Spinal cord (tissue), 10 donors: Measurements from ENCODE around the gene PCDH1. TPM values are rescaled to one million over a fixed set of nuclear protein-coding genes. Genes with fewer than 3 reads are reported as not detected.
A peak's percentile ranks its signal among the peaks of the same experiment; 100 is the strongest.

ENCODE experiments used
- DNase-seq, 6 donors: peaks; one replicate each; pipeline versions ENCODE4 v3.0.0 to v3.0.0-alpha.2; 2013 to 2015; ENCODE audit warnings: low spot score in 6 of 6, low read depth in 4 of 6
- H3K27ac ChIP-seq: one replicate; pipeline ENCODE4 v1.5.1; 2013; ENCODE audit warnings: low read depth, low read length, control low read depth
- H3K27me3 ChIP-seq: one replicate; pipeline ENCODE4 v1.6.1; 2013; ENCODE audit warnings: low read length; ENCODE audit not compliant: control insufficient read depth, insufficient read depth
- H3K36me3 ChIP-seq: one replicate; pipeline ENCODE4 v1.6.1; 2013; ENCODE audit warnings: low read length; ENCODE audit not compliant: control insufficient read depth, insufficient read depth
- H3K4me1 ChIP-seq: one replicate; pipeline ENCODE4 v1.6.1; 2013; ENCODE audit warnings: low read length; ENCODE audit not compliant: control insufficient read depth, insufficient read depth
- H3K4me3 ChIP-seq: one replicate; pipeline ENCODE4 v1.5.1; 2013; ENCODE audit warnings: low read depth, low read length, control low read depth
- H3K9me3 ChIP-seq: one replicate; pipeline ENCODE4 v1.6.1; 2013; ENCODE audit warnings: low read length; ENCODE audit not compliant: control insufficient read depth, insufficient read depth
- WGBS: methylation state at CpG from one replicate; pipeline ENCODE4 v1.1.5; 2013; ENCODE audit warnings: missing lambda C conversion rate; ENCODE audit not compliant: insufficient coverage; 5-methylcytosine and 5-hydroxymethylcytosine counted together
- polyA plus RNA-seq, 2 donors: library from polyadenylated mRNA; unstranded; fragments of 120-200 nt; gene quantifications; one replicate each; pipeline ENCODE4 v1.2.1, GENCODE V29; 2013; ENCODE audit not compliant: insufficient read length in 2 of 2
- total RNA-seq, 2 donors: library from RNA; depleted of rRNA in 1 of 2; stranded (reverse); fragments of 120-200 nt in 1 of 2; fragments of >200 nt in 1 of 2; gene quantifications; one replicate each; pipeline versions ENCODE4 v1.2.3 to v1.2.4, GENCODE V29; 2013 to 2014
- donor health status: healthy.

PCDH1 gene
- total and polyA plus RNA-seq, 4 donors = 25.5 to 52.0 (median 45.6) TPM

DNA sequence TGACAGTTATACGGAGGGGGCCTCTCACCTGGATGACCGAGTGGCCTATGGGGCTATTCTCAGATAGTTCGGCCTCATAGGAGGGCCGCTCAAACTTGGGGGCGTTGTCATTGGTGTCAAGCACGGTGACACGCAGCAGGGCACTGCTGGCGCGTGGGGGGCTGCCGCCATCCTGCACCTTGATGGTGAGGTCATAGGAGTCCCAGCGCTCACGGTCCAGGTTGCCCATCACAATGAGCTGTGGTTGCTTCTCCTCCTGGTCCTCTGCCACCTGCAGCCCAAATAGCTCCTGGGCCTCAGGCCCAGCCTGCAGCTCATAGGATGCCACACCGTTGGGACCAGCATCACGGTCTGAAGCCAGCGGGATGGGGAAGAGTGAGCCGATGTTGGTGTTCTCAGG lies 9.7 kb downstream of the PCDH1 start:
- no peak overlapping the region for H3K27ac ChIP-seq
- 93% methylated on average over 16 of the region's 16 CpGs for WGBS
- no peaks in the 10 kb centered on the region for H3K9me3 ChIP-seq
- H3K36me3 ChIP-seq = peaks cover 57% of the 10 kb centered on the region
- no peak overlapping the region for H3K4me3 ChIP-seq
- no peak for DNase-seq
- peaks cover 18% of the 10 kb centered on the region for H3K4me1 ChIP-seq
- H3K27me3 ChIP-seq = no peaks in the 10 kb centered on the region

DNA sequence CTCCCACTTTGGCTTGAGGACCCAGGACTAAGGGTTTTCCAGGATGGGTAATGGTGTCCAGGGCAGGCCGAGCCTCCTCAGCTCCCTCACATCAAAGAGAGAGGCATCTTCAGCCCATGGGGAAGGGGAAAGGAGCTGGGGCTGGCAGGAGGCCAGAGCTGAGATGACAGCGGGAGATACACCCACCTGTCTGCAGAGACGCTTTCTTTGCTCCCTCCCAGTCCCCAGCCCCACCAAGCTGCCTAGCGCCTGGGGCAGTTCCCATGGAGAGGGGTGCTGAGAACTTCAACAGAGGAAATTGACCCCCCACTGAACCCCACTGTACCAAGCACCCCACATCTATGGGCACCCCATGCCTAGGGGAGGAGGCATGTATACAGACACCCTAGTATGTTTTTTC lies 10.6 kb downstream of the PCDH1 start:
- DNase-seq = no peak
- H3K9me3 ChIP-seq = no peaks in the 10 kb centered on the region
- no CpG with 5 or more reads among the region's 4 CpGs for WGBS
- no peaks in the 10 kb centered on the region for H3K27me3 ChIP-seq
- H3K4me1 ChIP-seq = peaks cover 18% of the 10 kb centered on the region
- no peak overlapping the region for H3K27ac ChIP-seq
- no peak overlapping the region for H3K4me3 ChIP-seq
- H3K36me3 ChIP-seq = peaks cover 66% of the 10 kb centered on the region

DNA sequence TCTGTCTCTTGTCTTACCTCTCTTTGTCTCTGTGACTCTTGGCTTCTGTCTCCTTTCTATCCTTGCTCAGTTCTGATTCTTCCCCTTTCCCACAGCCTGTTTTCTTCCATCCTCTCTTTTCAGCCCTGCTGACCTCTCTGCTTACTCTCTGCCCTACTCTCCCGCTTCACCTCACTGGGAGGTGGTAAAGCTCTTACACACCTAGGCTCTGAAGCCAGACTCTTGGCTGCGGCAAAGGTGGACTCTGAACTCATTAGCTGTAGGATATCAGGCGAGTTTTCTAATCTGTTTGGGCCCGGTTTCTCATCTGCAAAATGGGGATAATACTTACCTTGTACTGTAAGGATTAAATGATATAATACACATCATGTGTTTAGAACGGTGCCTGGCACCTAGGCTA lies 11.1 kb downstream of the PCDH1 start:
- DNase-seq = no peak
- Histone ChIP-seq H3K9me3 (no peaks in the 10 kb centered on the region), H3K27ac (no peak overlapping the region), H3K27me3 (no peaks in the 10 kb centered on the region), H3K36me3 (peaks cover 71% of the 10 kb centered on the region), H3K4me1 (peaks cover 18% of the 10 kb centered on the region), H3K4me3 (no peak overlapping the region)
- WGBS = 83% methylated on average over 2 of the region's 5 CpGs

DNA sequence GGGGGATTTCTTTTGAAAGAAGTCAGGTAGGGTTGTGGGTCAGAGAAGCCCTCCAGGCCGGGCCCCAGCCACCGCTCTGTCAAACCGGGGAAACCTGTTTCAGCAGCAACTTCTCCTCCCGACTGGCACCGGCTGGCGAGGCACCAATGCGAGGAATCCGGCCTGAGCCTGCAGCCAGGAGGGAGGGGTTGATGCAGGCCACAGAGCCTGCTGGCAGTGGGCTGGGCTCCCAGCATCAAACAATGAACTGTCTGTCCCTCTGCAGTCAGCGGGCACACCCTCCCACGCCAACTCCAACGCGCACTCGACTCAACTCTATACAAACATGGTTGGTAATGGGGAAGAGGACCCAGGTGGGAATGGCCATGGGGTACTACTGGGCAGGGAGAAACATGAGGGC lies 12.1 kb downstream of the PCDH1 start:
- Histone ChIP-seq H3K4me3 (no peak overlapping the region), H3K27ac (peak overlapping the region; percentile 52), H3K27me3 (no peaks in the 10 kb centered on the region), H3K4me1 (peaks cover 18% of the 10 kb centered on the region), H3K9me3 (no peaks in the 10 kb centered on the region), H3K36me3 (peaks cover 82% of the 10 kb centered on the region)
- 14% methylated on average over 8 of the region's 13 CpGs for WGBS
- peak in 3 of 6 donors; percentile 57 to 74 (median 68) for DNase-seq

DNA sequence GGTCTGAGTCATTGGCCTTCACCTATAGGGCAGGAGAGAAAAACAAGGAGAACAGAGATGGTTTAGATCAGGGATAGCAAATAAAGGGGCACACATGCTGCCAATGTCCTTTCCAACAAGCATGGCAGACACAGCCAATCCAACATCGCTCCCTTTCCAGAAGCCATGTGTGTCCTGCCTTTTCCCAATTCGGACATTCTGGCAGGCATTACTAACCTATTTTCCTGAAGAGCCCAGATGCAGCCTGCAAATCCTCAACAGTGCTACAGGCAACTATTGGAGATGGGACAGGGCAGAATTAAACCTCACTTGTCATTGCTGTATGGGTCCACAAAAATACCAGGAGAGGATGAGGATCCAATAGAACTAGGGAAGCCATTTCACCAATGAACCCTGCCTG lies 12.8 kb downstream of the PCDH1 start:
- H3K4me1 ChIP-seq = peaks cover 13% of the 10 kb centered on the region
- H3K27me3 ChIP-seq = no peaks in the 10 kb centered on the region
- WGBS = no CpG with 5 or more reads among the region's 2 CpGs
- DNase-seq = peak in 1 of 6 donors; percentile 16
- no peak overlapping the region for H3K4me3 ChIP-seq
- H3K36me3 ChIP-seq = peaks cover 84% of the 10 kb centered on the region
- H3K27ac ChIP-seq = no peak overlapping the region
- H3K9me3 ChIP-seq = no peaks in the 10 kb centered on the region

DNA sequence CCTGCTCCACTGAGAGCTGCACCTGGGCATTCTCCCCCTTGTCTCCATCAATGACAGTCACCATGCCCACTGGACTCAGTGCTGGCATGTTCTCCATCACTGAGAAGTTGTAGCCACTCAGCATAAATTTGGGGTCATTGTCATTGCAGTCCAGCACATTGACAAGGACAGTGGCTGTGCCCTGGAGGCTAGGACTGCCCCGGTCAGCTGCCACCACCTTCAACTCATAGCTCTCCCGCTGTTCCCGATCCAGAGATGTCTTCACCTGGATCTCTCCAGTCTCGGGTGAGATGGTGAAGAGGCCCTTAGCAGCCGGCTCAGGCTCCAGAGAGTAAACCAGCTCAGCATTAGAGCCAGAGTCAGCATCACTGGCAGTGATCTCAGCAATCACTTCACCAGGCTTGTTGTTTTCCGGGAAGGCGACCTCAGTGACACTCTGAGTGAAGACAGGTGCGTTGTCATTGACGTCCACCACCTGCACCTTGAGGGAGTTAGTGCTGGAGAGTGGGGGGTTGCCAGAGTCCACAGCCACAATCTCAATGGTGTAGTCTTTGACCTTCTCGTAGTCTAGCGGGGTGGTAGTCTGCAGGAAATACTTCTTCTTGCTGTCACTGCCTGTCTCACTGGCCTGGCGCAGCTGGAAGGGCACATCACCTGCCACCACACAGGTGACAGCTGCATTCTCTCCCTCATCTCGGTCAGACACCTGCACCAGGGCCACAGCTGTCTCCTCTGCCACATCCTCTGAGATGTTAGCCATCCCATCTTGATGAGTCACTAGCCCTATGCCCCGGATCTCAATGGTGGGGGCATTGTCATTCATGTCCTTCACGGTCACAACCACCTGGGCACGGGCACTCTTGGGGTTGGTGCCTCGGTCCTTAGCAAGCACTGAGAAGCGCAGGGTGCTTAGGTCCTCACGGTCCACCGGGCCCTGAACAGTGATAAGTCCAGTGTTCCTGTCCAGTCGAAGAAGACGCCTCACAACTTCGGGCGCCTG lies 13.5 kb downstream of the PCDH1 start:
- Histone ChIP-seq H3K9me3 (no peaks in the 10 kb centered on the region), H3K4me1 (peaks cover 8% of the 10 kb centered on the region), H3K27ac (no peak overlapping the region), H3K27me3 (no peaks in the 10 kb centered on the region), H3K4me3 (no peak overlapping the region), H3K36me3 (peaks cover 91% of the 10 kb centered on the region)
- 96% methylated on average over 22 of the region's 24 CpGs for WGBS
- no peak for DNase-seq

DNA sequence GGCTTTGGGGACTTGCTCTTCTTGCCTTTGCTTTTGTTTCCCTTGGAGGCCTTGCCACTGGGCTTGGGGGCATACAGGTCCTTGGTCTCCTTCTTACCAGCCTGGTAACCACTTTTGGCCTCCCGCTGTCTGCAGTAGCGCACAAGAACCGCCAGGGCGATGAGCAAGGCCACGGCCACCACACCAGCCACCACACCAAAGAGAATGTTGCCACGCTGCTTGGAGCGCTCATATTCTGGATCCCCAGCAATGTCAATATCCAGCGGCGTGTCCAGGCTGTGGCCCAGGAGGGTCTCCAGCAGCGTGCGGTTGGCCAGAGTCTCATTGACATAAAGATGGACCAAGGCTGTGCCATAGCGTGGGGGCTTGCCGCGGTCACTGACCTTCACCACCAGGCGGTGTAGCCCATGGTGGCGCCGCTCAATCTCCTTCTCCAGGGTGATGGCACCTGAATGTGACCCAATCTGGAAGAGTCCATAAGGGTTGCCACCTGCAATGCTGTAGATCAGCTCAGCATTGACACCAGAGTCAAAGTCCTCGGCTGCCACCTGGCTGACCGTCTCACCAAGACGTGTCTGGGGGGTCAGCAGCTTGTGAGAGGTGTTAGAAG lies 14.5 kb downstream of the PCDH1 start:
- Histone ChIP-seq H3K9me3 (no peaks in the 10 kb centered on the region), H3K4me3 (no peak overlapping the region), H3K4me1 (peaks cover 9% of the 10 kb centered on the region), H3K27ac (no peak overlapping the region), H3K27me3 (no peaks in the 10 kb centered on the region), H3K36me3 (peaks cover 81% of the 10 kb centered on the region)
- WGBS = 96% methylated on average over 20 of the region's 20 CpGs
- DNase-seq = no peak

DNA sequence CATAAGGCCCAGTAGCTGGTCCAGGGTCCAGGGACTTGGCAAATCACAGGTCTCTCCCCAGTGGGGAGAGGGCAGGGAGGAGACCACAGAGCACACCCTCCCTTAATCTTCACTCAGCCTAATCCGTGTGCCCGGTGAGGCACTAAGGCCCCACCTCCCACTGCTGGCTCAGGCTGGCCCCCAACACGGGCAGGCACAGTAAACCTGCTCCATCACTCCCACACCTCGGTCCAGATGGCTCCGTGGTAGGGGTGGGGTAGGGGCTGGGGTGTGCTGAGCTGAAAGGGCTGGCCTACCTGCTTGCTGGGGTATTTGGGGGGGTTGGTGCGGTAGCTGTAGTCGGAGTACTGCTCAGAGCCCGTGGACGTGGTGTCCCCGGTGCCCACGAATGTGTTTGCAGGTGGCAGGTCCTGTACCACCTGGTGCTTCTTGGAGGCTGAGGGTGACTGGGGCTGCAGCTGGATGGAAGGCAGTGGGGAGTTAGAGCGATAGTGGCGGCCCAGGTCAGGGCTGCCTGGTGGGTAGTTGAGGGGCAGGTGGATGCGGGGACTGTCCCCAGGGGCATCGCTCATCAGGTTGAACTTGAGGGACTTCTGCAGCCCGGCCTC lies 15.2 kb downstream of the PCDH1 start:
- DNase-seq = no peak
- H3K27me3 ChIP-seq = no peaks in the 10 kb centered on the region
- 94% methylated on average over 11 of the region's 16 CpGs for WGBS
- peaks cover 15% of the 10 kb centered on the region for H3K4me1 ChIP-seq
- no peaks in the 10 kb centered on the region for H3K9me3 ChIP-seq
- no peak overlapping the region for H3K4me3 ChIP-seq
- H3K36me3 ChIP-seq = peaks cover 80% of the 10 kb centered on the region
- H3K27ac ChIP-seq = no peak overlapping the region

DNA sequence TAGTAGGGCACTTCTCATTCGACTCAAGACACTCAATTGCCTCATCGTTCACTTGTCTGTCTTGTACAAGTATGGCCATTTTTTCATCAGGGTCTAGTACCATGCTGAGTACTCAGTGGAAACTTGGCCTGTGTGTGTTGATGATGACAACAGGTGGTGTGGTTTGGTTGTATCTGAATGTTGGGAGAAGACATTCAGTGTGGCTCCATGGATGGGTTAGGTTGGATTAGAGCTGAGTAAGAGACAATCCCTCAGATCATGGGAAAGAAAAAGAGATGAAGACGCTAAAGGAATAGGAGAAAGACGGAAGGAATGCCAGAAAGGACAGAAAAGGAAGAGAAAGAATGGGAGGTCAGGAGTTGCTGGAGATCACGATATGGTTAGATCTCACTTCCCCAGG lies 17.0 kb downstream of the PCDH1 start:
- Histone ChIP-seq H3K27ac (no peak overlapping the region), H3K36me3 (peaks cover 77% of the 10 kb centered on the region)

More for the DNA sequence above, 17.0 kb downstream of the PCDH1 start:
- 70% methylated on average over 2 of the region's 5 CpGs for WGBS
- peaks cover 19% of the 10 kb centered on the region for H3K4me1 ChIP-seq
- no peaks in the 10 kb centered on the region for H3K9me3 ChIP-seq
- DNase-seq = no peak
- no peaks in the 10 kb centered on the region for H3K27me3 ChIP-seq
- H3K4me3 ChIP-seq = no peak overlapping the region
